Epithelial cell of proximal tubule (primary cell): Measurements from ENCODE around the gene KRT76. TPM values are rescaled to one million over a fixed set of nuclear protein-coding genes. Genes with fewer than 3 reads are reported as not detected.

Experiments used
- DNase-seq: peaks from one replicate; pipeline ENCODE4 v3.0.0-alpha.2; 2011; ENCODE audit warnings: low read depth
- H3K4me3 ChIP-seq: 2 replicates; pipeline ENCODE4 v1.5.1; 2011; ENCODE audit warnings: low read depth, mild to moderate bottlenecking, low read length
- total RNA-seq: library from RNA; depleted of rRNA; stranded (reverse); fragments of >200 nt; gene quantifications from 2 replicates; pipeline ENCODE4 v1.2.3, GENCODE V29; 2015
- TF ChIP-seq, protein P1 (sequence below): conservative IDR thresholded peaks from 2 replicates; pipeline ENCODE4 v1.5.1; 2012; ENCODE audit warnings: low read depth, mild to moderate bottlenecking, low read length

The KRT76 gene
- total RNA-seq, 1 donor from 2014 or later = not detected

DNA sequence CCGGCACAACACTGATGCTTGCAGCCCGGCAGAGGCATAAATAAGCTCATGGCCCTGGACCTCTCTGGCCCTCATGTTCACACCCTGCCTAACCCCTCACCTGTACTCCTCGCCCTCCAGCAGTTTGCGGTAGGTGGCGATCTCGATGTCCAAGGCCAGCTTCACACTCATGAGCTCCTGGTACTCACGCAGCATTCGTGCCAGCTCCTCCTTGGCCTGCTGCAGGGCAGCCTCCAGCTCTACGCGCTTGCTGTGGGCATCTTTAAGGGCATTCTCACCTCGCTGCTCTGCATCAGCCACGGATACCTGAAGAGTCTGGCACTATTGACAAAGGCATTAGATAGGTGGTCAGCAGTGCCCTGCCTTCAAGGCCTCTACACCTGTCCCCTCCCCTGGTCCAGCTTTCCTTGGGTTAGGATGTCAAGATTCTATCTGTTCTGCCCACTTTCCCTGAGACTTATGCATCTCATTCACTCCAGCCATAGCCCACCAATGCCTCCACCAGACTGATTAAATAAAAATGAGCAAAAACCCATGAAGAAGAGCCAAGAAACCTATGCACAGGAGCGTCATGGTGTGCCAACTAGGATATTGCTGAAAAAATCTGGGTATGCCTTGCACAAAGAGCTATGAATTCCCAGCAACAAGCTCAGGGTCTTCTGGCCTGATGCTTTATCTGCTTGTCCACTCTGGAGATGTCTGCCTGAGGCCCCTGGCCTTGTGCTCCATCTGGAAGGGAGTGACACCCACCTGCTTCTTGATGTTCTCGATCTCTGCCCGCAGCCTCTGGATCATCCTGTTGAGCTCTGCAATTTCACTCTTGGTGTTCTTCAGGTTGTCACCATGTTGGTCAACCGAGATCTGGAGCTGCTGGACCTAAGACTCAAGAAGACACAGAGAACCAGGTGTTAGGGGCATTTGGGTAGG, 30.7 kb upstream of the KRT76 start:
- TF ChIP-seq, protein P1, sequence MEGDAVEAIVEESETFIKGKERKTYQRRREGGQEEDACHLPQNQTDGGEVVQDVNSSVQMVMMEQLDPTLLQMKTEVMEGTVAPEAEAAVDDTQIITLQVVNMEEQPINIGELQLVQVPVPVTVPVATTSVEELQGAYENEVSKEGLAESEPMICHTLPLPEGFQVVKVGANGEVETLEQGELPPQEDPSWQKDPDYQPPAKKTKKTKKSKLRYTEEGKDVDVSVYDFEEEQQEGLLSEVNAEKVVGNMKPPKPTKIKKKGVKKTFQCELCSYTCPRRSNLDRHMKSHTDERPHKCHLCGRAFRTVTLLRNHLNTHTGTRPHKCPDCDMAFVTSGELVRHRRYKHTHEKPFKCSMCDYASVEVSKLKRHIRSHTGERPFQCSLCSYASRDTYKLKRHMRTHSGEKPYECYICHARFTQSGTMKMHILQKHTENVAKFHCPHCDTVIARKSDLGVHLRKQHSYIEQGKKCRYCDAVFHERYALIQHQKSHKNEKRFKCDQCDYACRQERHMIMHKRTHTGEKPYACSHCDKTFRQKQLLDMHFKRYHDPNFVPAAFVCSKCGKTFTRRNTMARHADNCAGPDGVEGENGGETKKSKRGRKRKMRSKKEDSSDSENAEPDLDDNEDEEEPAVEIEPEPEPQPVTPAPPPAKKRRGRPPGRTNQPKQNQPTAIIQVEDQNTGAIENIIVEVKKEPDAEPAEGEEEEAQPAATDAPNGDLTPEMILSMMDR = no peak
- DNase-seq = no peak

DNA sequence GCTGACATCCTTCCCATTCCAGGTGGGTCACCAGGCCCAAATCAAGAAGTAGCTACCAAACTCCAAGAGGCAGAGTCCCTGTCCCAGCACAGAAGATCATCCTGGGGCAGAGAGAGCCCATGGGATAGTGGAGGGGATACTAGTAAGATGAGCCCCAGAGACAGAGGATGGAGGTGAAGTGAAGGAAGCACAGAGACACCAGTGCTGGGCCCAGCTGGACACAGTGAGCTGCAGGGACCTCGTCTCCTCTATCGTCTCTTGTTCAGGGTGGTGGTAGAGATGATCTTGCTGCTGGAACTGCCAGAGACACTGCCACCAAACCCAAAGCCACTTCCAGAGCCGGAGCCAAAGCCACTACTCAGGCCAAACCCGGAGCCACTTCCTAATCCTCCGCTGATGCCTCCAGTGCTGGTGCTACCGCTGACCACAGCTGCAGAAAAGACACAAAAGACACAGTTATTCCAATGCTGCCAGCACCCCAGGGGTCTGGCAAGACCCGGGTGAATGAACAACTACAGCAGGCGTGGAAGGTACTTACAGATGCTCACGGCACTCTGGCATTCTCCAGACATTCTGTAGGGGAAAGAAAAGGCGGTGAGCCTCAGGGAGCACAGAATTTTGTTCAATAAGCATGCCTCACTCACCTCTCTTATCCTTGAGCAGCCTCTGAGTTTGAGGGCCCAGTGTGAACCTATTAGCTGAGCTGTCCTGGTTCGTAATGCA, 29.8 kb upstream of the KRT76 start:
- H3K4me3 ChIP-seq = no peak overlapping the region
- DNase-seq = no peak
- TF ChIP-seq, protein P1 = no peak

More for the DNA sequence above, 30.7 kb upstream of the KRT76 start:
- no peak overlapping the region for H3K4me3 ChIP-seq

DNA sequence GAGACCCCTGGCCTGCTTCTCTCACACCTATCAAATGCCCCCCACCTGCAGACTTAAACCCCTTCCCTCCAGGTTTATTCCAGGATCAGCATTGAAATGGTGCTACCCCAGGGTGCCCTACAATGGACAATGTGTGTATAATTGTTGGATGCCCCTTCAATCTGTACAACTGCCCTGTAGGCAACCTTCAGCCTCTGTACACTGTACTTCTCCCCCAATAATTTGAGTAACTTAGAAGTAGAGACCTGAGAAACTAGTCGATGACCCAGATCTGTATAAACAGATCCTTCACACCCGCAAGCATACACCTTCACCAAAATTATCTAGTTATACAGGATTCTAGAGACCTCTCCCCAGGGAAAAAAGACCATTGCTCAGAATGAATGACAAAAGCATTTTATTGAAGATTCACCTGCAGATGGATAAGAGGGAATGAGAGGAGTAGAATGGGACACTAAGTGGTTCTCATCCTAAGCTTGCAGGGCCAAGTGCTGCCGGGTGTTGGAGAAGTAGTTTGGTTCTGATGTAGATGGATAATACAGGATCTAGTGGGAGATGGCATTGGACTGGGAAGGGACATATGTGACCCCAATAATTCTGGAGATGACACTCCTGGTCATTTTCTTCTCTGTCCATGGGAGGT, 29.1 kb upstream of the KRT76 start:
- no peak for DNase-seq
- H3K4me3 ChIP-seq = no peak overlapping the region
- TF ChIP-seq, protein P1 = no peak

DNA sequence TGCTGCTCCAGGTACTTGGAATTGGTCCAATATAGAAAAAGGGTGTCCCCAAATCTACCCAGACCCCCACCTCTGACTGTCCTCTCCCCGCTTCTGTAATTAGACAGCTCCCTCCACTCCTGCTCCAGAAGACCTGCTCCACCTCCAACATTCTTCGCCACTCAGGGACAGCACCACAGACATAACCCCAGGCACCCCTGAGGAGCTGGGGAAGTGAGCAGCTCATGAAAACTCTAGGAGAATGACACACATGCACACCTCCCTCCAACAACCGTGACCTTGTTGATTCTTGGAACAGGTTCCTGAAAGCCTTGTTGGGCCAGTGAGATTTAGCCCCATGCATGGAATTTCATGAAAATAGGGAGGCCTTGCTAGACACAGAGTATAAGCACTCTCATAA, 28.6 kb upstream of the KRT76 start:
- TF ChIP-seq, protein P1 = no peak
- no peak for DNase-seq
- H3K4me3 ChIP-seq = no peak overlapping the region

GRCh38 chr12:52805000-52805399, 27.9 kb upstream of the KRT76 start:
- TF ChIP-seq, protein P1 = no peak
- DNase-seq = no peak
- no peak overlapping the region for H3K4me3 ChIP-seq

- DNase-seq = no peak
- H3K4me3 ChIP-seq = no peak overlapping the region
- TF ChIP-seq, protein P1 = no peak
Observed at GRCh38 chr12:52802442-52802841, 25.3 kb upstream of the KRT76 start.
